GM12878 (cell line): ENCODE results near the gene STKLD1.
A peak's percentile ranks its signal among the peaks of the same experiment; 100 is the strongest.

Experiments used
- BCL11A ChIP-seq: IDR thresholded peaks from 2 replicates; pipeline ENCODE4 v1.6.1; 2011; ENCODE audit warnings: low read depth, low read length
- BRCA1 ChIP-seq: IDR thresholded peaks from 2 replicates; pipeline ENCODE4 v1.6.1; 2011; ENCODE audit warnings: low read depth, low read length, improper control_type of control experiment
- HCFC1 ChIP-seq: fragments of 150-350 bp; IDR thresholded peaks from 2 replicates; pipeline ENCODE4 v1.6.1; 2014; ENCODE audit warnings: low read length
- NFIC ChIP-seq: IDR thresholded peaks from 2 replicates; pipeline ENCODE4 v1.6.1; 2012; ENCODE audit warnings: low read depth, mild to moderate bottlenecking, inconsistent platforms, low read length, moderate library complexity
- PAX8 ChIP-seq: fragments of 450-650 bp; IDR thresholded peaks from 2 replicates; pipeline ENCODE4 v1.6.1; 2017; ENCODE audit warnings: mild to moderate bottlenecking, moderate library complexity
- POLR2A ChIP-seq: IDR thresholded peaks from 2 replicates; pipeline ENCODE4 v1.6.1; 2011; ENCODE audit warnings: low read depth, mild to moderate bottlenecking, low read length
- POLR2AphosphoS5 ChIP-seq: IDR thresholded peaks from 2 replicates; pipeline ENCODE4 v1.6.1; 2011; ENCODE audit warnings: mild to moderate bottlenecking, low read length, inconsistent platforms
- RAD21 ChIP-seq: IDR thresholded peaks from 2 replicates; pipeline ENCODE4 v1.6.1; 2011; ENCODE audit warnings: mild to moderate bottlenecking, low read depth, low read length, moderate library complexity; ENCODE audit not compliant: insufficient read depth
- TF ChIP-seq, protein P1 (sequence below), 3 experiments: IDR thresholded peaks in 2 of 3; conservative IDR thresholded peaks in 1 of 3; 2 replicates each; pipeline ENCODE4 v1.5.1; 2011; ENCODE audit warnings: low read depth in 3 of 3, low read length in 3 of 3, mild to moderate bottlenecking in 3 of 3, control low read depth in 2 of 3, moderate library complexity in 2 of 3, inconsistent platforms in 1 of 3, mixed read lengths in 1 of 3; ENCODE audit not compliant: control insufficient read depth in 2 of 3, insufficient read depth in 1 of 3; ENCODE audit errors: extremely low read depth in 1 of 3
- TF ChIP-seq, protein P2 (sequence below): IDR thresholded peaks from 2 replicates; pipeline ENCODE4 v1.6.1; 2011; ENCODE audit warnings: mild to moderate bottlenecking, low read depth, low read length, moderate library complexity; ENCODE audit not compliant: insufficient replicate concordance

DNA sequence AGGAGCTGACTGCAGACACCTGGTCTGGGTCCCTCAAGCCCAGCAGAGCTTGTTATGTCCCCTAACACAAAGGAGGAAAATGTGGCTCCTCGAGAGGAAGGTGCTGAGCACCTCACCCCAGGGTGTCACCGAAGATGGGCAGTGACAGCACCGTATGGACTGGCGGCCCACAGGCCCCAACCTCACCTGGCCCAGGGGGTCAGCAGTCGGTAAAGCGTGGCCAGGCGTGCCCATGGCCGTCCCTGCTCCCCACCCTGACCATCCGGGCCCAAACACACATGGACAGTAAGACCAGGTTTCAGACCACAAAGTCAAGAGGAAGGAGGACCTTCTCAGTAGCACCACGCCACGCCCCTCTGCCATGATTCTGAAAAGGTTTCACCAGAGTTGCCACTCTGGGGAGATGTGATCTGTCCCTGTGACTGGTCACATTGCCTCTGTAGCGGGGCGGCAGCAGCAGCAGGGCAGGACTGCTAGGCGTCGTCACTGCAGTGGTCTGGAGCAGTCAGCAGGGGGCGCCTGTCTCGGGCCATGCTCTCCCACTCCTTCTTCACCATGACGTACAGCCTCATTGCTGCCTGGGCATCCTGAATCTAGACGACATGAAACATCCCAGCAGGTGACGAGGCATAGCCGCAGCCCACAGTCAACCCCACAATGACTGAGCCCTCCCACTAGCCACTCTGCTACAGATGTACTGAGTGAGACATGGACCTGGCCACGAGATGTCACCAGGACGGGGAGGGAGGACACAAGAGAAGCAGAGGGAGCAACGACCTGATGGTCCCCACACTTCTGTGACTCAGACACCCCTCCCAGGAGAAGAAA, 30.5 kb downstream of the STKLD1 start:
- TF ChIP-seq POLR2A (no peak; the same call in none of the 2 replicates), HCFC1 (no peak), POLR2AphosphoS5 (no peak; the same call in 1 of the 2 replicates), RAD21 (peak; percentile 58), PAX8 (no peak), NFIC (no peak), BCL11A (no peak), BRCA1 (no peak)
- TF ChIP-seq, protein P1, sequence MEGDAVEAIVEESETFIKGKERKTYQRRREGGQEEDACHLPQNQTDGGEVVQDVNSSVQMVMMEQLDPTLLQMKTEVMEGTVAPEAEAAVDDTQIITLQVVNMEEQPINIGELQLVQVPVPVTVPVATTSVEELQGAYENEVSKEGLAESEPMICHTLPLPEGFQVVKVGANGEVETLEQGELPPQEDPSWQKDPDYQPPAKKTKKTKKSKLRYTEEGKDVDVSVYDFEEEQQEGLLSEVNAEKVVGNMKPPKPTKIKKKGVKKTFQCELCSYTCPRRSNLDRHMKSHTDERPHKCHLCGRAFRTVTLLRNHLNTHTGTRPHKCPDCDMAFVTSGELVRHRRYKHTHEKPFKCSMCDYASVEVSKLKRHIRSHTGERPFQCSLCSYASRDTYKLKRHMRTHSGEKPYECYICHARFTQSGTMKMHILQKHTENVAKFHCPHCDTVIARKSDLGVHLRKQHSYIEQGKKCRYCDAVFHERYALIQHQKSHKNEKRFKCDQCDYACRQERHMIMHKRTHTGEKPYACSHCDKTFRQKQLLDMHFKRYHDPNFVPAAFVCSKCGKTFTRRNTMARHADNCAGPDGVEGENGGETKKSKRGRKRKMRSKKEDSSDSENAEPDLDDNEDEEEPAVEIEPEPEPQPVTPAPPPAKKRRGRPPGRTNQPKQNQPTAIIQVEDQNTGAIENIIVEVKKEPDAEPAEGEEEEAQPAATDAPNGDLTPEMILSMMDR (IDR thresholded peaks at IDR 0.05 in 2 of 3, conservative IDR thresholded peaks at IDR 0.05 in 1 of 3; ENCODE audit: control insufficient read depth in 2 of 3, extremely low read depth in 1 of 3, insufficient read depth in 1 of 3, low read depth in 3 of 3, low read length in 3 of 3), result peak; percentile 91 to 97 (median 93); a peak in 5 of 6 replicates
- TF ChIP-seq, protein P2, sequence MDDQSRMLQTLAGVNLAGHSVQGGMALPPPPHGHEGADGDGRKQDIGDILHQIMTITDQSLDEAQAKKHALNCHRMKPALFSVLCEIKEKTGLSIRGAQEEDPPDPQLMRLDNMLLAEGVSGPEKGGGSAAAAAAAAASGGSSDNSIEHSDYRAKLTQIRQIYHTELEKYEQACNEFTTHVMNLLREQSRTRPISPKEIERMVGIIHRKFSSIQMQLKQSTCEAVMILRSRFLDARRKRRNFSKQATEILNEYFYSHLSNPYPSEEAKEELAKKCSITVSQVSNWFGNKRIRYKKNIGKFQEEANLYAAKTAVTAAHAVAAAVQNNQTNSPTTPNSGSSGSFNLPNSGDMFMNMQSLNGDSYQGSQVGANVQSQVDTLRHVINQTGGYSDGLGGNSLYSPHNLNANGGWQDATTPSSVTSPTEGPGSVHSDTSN, result no peak
